ENCODE results near the gene THRB. TPM values are rescaled to one million over a fixed set of nuclear protein-coding genes. Genes with fewer than 3 reads are reported as not detected.

THRB gene
- total and polyA plus RNA-seq, 9 of the 15 experiments (the other 6 are each of a cell fraction or from before 2014, with no cell fraction given) = 1.7 to 14.9 (median 6.9) TPM

- TF ChIP-seq CTCF (IDR thresholded peaks at IDR 0.05 in 2 of 3, conservative IDR thresholded peaks at IDR 0.05 in 1 of 3; ENCODE audit: insufficient read depth in 2 of 3, low read depth in 1 of 3, low read length in 3 of 3) (peak in 1 of 3 experiments; percentile 8; a peak in 1 of 6 replicates), MAZ (CRISPR knock-in tag; conservative IDR thresholded peaks at IDR 0.05 in 1 of 2, IDR thresholded peaks at IDR 0.05 in 1 of 2) (no peak), CBFA2T3 (IDR thresholded peaks at IDR 0.05) (peak; percentile 33; the same call in 1 of the 2 replicates), SRSF3 (IDR thresholded peaks at IDR 0.05; ENCODE audit: insufficient read depth, low read length) (no peak), CREB1 (IDR thresholded peaks at IDR 0.05) (no peak), CREB1 (CRISPR knock-in tag; IDR thresholded peaks at IDR 0.05) (no peak)
Measured at GRCh38 chr3:24440760-24441464, 53.7 kb downstream of the THRB start (continued).

- Histone ChIP-seq H3K27me3 (ENCODE audit: control insufficient read depth in 2 of 2, insufficient read depth in 2 of 2, low read length in 2 of 2) (no peaks in the 10 kb centered on the region), H3K79me2 (ENCODE audit: control insufficient read depth, insufficient read depth, low read length) (no peaks in the 10 kb centered on the region), H3K4me1 (replicated peaks in 1 of 2; ENCODE audit: control insufficient read depth in 2 of 2, insufficient read depth in 2 of 2, low read length in 2 of 2) (peaks cover 0 to 4% of the 10 kb centered on the region in 2 experiments; a peak in 3 of 5 replicates), H3K9me3 (replicated peaks; ENCODE audit: control insufficient read depth, insufficient read depth, low read depth, low read length) (no peaks in the 10 kb centered on the region), H2AFZ (ENCODE audit: low read depth, low read length) (no peak overlapping the region), H3K9ac (ENCODE audit: insufficient read depth in 1 of 2, low read depth in 2 of 2, low read length in 2 of 2) (no peak overlapping the region), H3K27ac (ENCODE audit: extremely low read depth, low read depth, low read length) (no peak overlapping the region), H3K4me2 (ENCODE audit: insufficient read depth, low read length) (no peak overlapping the region; the same call in 1 of the 2 replicates), H4K20me1 (replicated peaks; ENCODE audit: control insufficient read depth, insufficient read depth, low read length) (no peaks in the 10 kb centered on the region), H3K9me1 (ENCODE audit: control insufficient read depth, insufficient read depth, low read length) (no peaks in the 10 kb centered on the region), H3K36me3 (ENCODE audit: control insufficient read depth, insufficient read depth, low read length) (no peaks in the 10 kb centered on the region), H3K4me3 (no peak overlapping the region)
- intact Hi-C loops (cut with micrococcal nuclease) = no loop called here
- in situ Hi-C loops (cut with MboI) = no loop called here
- no TSS peak for BruUV-seq (replicated peaks)
- ChIA-PET POLR2A (interaction anchor here (0.9 kb wide), 1 partner anchor 10 kb away, joined by 3 read pairs; no protein-coding TSS in a partner anchor), CTCF (ENCODE audit: low intra/inter-chr PET ratio) (no interaction called here)
- DNase-seq (ENCODE audit: extremely low read depth in 1 of 4, low spot score in 3 of 4) (peak in 3 of 4 experiments; percentile 17 to 30 (median 17)), FAIRE-seq (peak; percentile 44), ATAC-seq (peak; percentile 44)
- WGBS (ENCODE audit: insufficient coverage, low coverage, missing lambda C conversion rate) = 41% methylated on average over 4 of the region's 4 CpGs
- no peak for TF ChIP-seq POLR2H (tag; IDR thresholded peaks at IDR 0.05; ENCODE audit: low read depth)
- TF ChIP-seq PPARD (CRISPR knock-in tag; IDR thresholded peaks at IDR 0.05) = no peak
- TF ChIP-seq STAT5A (IDR thresholded peaks at IDR 0.05; ENCODE audit: borderline replicate concordance, low read length) = no peak
- TF ChIP-seq CSDE1 (IDR thresholded peaks at IDR 0.05) = no peak
- TF ChIP-seq SAFB2 (IDR thresholded peaks at IDR 0.05; ENCODE audit: borderline replicate concordance, low read depth, low read length, severe bottlenecking) = no peak
- no peak for TF ChIP-seq TAF7 (tag; IDR thresholded peaks at IDR 0.05)
- TF ChIP-seq TSHZ1 (CRISPR knock-in tag; IDR thresholded peaks at IDR 0.05) = no peak
- no peak for TF ChIP-seq ZFX (CRISPR knock-in tag; IDR thresholded peaks at IDR 0.05)
- no peak for TF ChIP-seq CHD1 (IDR thresholded peaks at IDR 0.05; ENCODE audit: low read length)
- no peak for TF ChIP-seq FOXA3 (CRISPR knock-in tag; conservative IDR thresholded peaks at IDR 0.05 in 1 of 2, IDR thresholded peaks at IDR 0.05 in 1 of 2)
Measured at GRCh38 chr3:24439021-24439420, 55.6 kb downstream of the THRB start.

All from K562 (cell line).